ENCODE measurements around the gene CXCL11.

GRCh38 chr4:75985116-75985515 is 50.8 kb downstream of the CXCL11 start:
- TF ChIP-seq ZNF431 (CRISPR knock-in tag; IDR thresholded peaks at IDR 0.05; ENCODE audit: borderline replicate concordance, low read depth) = no peak
- TF ChIP-seq RBM39 (IDR thresholded peaks at IDR 0.05; ENCODE audit: low read depth, low read length, poor library complexity, severe bottlenecking) = no peak
- no peak for TF ChIP-seq BCL6 (CRISPR knock-in tag; IDR thresholded peaks at IDR 0.05)
- no peak for TF ChIP-seq MAFF (IDR thresholded peaks at IDR 0.05; ENCODE audit: low read depth, low read length)
- TF ChIP-seq TBL1XR1 (IDR thresholded peaks at IDR 0.05; ENCODE audit: borderline replicate concordance, low read length, partially characterized antibody) = no peak
- no peak for TF ChIP-seq CHCHD3 (CRISPR knock-in tag; IDR thresholded peaks at IDR 0.05)
- no peak for TF ChIP-seq MAX (IDR thresholded peaks at IDR 0.05)
- TF ChIP-seq MAZ (IDR thresholded peaks at IDR 0.05; ENCODE audit: borderline replicate concordance, low read depth, low read length) = no peak
- TF ChIP-seq MAZ (CRISPR knock-in tag; IDR thresholded peaks at IDR 0.05; ENCODE audit: low read depth) = no peak
